ENCODE results near the gene NECTIN1.

- TF ChIP-seq POLR2AphosphoS5 (IDR thresholded peaks at IDR 0.05), result no peak
- no peak for TF ChIP-seq CTCF (IDR thresholded peaks at IDR 0.05)
- no peak for TF ChIP-seq POLR2A (IDR thresholded peaks at IDR 0.05)
- TF ChIP-seq EP300 (IDR thresholded peaks at IDR 0.05), result no peak
These were observed 45.3 kb upstream of the NECTIN1 start for GRCh38 chr11:119774172-119774763.
